ENCODE results near the gene KRT74.

Gene KRT74

GRCh38 chr12:52522346-52523011 lies 51.2 kb downstream of the KRT74 start:
- no peak for DNase-seq (ENCODE audit: extremely low read depth in 1 of 2, low read depth in 1 of 2)

GRCh38 chr12:52521568-52522266 lies 51.9 kb downstream of the KRT74 start:
- no peak for DNase-seq (ENCODE audit: extremely low read depth in 1 of 2, low read depth in 1 of 2)

GRCh38 chr12:52521175-52521567 lies 52.5 kb downstream of the KRT74 start:
- DNase-seq (ENCODE audit: extremely low read depth in 1 of 2, low read depth in 1 of 2): no peak

DNA sequence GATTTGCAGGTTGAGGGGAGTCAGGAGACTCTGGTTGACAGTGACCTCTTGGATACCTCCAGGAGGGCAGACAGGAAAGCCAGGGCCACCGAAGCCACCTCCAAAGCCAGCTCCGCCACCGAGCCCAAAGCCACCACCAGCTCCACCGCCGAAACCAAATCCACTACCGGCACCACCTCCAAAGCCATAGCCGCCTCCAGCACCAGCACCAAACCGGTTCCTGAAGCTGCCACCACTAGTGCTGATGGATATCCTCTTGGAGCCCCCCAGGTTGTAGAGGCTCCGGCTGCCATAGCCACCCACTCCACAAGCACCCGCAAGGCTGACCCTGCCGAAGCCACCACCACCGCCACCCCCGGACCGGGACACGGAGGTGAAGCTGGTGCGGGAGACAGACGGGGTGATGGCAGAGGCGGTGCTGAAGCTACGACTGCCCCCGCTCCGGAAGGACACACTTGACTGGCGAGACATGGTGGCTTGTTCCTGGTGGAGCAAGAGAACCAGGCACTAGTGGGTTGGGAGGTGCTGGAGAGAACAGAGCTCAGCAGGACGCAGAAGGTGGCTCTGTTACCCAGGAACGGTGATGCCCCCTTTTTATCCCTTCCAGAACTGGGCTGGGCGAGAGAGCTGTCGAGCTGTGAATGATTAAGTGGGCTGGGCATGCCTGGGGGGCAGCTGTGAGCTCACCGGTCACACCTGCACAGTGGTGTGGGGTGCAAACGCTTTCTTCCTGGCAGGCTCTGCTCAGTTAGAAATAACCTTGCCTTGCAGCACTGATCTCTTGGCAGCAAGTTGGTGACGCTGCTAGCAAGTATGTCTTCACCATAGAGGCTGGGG lies 53.6 kb downstream of the KRT74 start, which contains the start of gene KRT5:
Gene KRT5, minus strand, starts transcription at position 569 of the 837 bp plus-strand sequence. Its CDS starts 98 bp downstream, at position 471.
- DNase-seq (ENCODE audit: extremely low read depth in 1 of 2, low read depth in 1 of 2): no peak

DNA sequence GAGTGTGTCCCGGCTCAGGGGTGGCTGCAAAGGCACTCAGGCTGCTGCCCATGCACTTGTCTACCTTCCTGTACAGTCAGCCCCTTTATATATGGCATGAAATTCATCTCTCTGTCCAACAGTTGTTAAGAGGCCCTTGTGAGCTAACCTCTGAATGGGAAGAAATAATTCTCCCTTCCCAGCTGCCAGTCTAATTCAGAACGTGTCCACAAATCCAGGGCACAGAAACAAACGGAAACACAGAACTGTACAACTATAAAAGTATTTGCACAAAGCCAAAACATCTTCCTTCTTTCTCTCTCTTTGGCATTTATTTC lies 54.3 kb downstream of the KRT74 start:
- no peak for DNase-seq (ENCODE audit: extremely low read depth in 1 of 2, low read depth in 1 of 2)

DNA sequence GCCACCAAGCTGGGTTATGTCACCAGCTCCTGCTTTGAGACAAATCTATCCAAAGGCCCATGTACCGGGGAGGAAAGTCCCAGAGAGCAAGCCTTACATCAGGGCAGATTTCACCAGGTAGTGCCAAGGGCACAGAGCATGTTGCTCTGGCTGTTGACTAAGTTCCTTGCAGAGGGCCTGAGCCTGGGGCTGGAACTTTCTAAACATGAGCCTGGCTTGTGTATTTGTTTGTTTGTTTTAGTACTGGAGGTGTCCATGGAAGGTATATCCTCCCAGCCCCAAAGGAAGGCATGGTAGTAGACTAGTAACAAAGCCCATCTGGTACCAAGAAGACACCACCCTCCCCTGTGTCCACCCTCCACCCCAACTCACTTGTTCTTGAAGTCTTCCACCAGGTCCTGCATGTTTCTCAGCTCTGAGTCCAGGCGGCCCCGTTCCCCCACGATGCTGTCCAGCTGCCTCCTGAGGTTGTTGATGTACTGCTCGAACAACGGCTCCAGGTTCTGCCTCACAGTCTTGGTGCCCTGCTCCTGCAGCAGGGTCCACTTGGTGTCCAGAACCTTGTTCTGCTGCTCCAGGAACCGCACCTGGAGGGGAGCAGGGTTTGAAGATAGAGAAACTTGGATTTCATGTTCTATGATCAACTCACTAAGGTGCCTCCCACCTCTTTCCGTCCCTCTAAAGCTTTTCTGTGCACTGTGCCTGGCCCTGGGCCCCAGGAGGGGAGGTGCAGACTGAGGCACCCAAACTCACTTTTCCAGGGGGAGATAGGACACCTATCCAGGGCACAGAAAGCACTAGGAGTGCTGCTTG lies 54.9 kb downstream of the KRT74 start:
- no peak for DNase-seq (ENCODE audit: extremely low read depth in 1 of 2, low read depth in 1 of 2)

DNA sequence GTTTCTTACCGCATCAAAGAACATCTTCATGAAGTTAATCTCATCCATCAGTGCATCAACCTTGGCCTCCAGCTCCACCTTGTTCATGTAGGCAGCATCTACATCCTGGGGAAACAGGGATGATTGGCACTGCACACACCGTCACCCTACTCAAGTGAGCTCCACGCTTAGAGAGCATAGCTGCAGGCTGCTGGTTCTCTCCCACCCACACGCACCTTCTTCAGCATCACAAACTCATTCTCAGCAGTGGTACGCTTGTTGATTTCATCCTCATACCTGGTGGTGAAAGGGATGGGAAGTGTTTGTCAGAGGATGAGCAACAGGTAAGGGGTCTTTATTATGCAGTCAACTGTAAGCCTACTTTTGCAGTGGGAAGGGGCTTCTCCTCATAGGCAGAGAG lies 55.8 kb downstream of the KRT74 start:
- DNase-seq (ENCODE audit: extremely low read depth in 1 of 2, low read depth in 1 of 2): no peak

- no peak for DNase-seq (ENCODE audit: extremely low read depth in 1 of 2, low read depth in 1 of 2)
Measured at GRCh38 chr12:52517005-52517835, 56.4 kb downstream of the KRT74 start.

- no peak for DNase-seq (ENCODE audit: extremely low read depth in 1 of 2, low read depth in 1 of 2)
Measured at GRCh38 chr12:52515927-52516831, 57.5 kb downstream of the KRT74 start.
